IPS DF 19.7 (cell line): ENCODE results near the gene BID.

Experiments
- DNase-seq: peaks from one replicate; pipeline ENCODE4 v3.0.0-alpha.2; 2013; ENCODE audit warnings: low read depth, low spot score

Gene BID

DNA sequence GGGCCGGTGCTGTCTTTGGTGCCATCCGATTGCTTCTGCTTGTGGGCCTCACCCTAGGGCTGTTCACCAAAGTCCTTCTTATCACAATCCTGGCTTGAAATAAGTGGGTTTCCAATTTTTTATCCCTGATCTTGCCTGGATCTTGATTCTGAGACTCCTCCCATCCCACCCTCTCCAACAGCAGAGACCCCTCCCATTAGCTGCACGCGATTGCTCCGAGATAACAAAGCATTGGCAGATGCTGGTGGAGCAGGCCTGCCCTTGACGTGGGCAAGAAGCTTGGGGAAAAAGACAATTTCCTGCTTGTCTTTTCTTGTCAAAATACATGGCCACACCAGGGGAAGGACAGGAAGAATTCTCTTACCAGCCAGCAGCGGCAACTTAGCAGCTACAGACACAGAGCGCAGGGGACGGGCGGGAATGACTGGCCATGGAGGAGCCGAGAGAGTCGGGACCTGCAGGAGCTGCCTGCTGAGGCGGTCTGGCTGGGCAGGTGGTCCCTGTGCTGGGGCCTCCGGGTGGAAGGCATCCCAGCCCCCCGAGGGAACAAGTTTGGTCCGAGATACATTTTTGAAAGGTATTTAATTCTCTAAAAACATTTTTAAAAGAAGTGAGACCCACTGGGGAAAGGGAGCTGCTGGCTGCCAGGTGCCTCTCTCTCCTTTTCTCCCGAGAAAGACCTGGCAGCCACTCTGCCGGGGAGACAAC, 9.7 kb upstream of the BID start:
- DNase-seq = no peak

DNA sequence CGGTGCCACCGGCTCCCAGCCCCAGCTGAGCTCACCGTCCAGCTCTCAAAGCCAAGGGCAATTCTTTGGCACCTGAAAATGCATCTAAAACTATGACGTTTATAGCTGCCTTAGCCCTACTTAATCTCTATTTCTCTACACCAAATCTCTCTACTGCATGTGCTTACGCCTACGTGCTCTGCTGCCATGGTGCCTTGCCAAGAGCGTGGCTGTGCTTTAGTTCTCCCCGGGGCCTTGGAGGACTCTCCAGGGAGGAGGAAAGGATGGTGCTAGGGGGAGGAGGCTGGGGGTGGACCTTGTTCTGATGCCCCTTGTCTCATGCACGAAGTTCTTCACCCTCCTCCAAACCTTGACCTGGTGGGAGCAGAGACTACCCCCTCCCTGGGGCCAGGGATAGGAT, 9.0 kb upstream of the BID start:
- DNase-seq = no peak

DNA sequence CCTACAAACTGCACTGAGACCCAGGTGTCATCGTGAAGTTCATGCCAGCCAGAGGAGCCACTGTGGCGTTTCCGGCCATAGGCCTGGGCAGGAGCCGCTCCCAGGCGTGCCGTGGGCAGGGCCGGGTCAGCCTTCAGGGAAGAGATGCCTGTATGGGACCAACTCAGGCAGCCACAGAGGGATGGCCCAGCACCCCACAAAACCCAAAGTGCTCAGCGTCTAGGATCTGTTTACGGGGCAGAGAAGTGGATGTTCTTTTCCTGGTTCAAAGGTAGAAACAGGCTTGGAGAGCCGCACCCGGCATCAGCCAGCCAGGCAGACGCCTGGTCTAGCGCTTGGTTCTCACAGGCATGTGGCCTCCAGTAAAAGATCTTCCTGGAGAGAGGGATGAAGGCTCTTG, 8.4 kb upstream of the BID start:
- no peak for DNase-seq

DNA sequence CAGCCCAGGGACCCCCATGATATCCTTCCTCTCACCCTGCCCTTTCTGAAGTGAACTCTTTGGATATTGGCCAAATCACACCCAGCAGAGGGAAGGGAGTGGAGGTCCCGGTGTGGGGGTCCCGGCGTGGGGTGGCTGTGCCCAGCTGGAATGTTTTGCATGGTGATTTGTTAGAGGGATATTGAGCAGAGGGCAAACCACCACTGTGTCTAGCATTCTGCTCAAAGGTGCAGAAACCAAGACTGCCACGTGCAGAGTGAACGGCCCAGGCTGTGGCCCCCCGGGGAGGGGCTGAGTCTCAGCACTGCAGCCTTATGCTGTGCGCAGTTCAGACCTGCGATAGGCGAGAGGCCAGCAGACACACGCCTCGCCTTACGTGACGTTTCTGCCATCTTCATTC, 7.9 kb upstream of the BID start:
- no peak for DNase-seq

DNA sequence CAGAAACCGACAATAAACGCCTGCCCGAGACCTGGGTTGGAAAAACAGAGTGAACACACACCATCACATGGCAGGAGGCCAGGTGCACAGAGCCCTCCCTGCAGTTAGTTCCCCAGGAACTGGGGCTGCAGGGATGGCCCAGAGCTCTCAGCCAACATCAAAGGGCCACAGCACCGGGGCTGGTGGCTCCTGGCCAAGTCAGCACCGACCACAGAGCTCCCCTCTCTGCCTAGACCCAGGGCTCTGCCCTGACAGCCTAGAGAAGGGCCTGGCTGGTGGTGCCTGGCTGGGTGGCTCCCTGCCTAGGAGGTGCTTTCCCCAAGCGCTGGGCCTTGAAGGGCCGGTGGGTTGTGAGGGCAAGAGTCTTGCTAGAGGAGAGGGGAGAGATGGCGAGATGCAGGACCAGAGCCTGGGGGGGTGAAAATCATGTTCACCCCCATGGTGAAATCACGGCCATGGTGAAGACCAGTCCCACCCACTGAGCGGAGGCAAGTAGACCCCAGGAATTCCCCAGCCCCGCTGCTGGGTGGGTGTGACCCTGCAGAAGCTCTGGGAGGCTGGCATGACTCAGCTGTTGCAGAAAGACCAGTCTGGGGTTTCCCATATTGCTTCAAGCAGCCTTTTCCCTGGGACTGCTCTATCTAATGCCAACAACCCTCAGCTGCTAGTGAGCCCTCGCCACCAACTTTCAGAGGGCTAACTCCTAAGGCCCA, 7.2 kb upstream of the BID start:
- no peak for DNase-seq

DNA sequence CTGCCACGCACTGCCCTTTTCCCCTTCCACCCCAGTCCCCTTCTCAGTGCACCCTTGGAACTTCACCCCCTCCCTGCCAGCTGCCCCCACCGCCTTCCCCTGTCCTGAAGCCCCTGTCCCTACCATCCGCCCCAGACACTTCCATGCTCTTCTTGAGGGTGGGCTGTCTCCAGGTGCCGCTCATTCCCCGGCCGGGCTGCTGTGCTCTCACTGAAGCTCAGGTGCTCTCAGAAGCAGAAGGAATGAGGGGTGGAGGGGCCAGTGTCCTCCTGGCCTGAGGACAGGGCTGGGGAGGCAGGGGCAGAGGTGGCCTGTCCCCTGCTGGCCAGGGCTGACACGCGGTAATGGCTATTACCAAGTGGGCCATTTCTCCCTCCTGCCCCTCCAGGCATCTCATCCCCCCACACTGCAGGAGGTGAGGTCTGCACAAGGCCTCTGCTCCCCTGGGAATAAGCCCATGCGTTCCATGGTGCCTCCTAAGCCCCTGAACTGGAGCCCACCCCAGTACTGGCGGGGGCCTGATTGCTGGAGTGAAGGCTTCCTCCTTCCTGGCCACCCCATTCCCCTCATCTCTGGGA, 6.6 kb upstream of the BID start:
- no peak for DNase-seq

DNA sequence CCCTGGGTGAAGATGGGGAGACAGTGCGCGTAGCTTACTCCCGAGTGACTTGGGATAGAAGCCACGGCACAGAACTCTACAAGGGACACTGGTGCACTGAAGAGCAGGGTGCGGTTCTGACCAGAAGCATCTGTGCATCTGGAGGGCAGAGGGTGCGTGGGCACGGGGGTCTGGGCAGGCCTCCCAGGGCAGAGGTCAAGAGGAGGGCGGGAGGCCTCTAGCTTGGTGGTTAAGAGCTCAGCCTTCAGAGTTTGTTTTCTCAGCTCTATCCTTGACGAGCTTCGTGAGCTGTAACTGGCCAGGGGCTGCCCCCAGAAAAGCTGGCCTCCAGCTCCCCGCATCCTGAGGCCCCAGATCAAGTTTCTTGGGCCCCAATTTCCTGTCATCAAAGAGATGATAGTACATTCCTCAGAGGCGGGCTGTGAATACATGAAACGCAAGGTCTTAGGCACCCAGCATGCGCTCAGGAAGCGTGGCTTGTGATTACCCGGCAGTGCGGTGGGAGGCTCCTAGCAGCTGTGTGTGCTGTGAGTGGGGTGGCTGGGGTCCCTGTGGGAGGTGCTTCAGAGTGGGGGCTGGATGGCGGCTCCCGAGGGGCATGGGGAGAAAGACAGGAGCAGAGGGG, 6.0 kb upstream of the BID start:
- no peak for DNase-seq

DNA sequence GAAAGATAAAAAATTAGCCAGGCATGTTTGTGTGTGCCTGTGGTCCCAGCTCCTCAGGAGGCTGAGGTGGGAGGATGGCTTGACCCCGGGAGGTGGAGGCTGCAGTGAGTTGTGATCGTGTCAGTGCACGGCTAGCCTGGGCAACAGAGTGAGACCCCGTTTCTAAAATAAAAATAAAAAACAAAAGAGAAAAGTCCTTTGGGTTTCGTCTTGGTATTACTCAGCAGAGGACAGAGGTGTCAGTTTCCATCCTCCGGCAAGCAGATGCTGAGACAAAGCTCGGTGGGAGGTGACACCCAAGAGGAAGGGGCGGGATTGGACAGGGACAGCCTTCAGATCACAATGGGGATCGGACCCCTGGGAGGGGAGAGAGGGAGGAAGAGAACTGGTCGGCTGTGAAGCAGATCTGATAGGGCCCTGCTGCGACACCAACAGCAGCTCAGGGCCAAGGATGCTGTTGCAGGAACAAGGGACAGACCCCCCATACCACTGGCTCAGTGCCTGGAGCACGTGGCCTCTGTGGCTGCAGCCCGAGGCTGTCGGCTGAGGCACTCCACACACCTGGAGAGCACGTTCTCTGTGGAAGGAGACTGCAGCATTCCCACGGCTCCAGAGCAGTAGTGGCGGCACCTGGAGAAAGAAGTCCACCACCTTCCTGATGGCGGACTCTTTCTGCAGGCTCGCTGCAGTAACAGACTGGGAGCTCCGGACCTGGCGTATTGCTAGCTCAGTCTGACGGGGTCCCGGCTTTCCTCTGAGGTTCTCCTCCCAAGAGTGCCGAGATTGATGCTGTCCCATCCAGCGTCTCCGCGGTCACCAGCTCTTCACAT, 5.2 kb upstream of the BID start:
- DNase-seq = no peak

DNA sequence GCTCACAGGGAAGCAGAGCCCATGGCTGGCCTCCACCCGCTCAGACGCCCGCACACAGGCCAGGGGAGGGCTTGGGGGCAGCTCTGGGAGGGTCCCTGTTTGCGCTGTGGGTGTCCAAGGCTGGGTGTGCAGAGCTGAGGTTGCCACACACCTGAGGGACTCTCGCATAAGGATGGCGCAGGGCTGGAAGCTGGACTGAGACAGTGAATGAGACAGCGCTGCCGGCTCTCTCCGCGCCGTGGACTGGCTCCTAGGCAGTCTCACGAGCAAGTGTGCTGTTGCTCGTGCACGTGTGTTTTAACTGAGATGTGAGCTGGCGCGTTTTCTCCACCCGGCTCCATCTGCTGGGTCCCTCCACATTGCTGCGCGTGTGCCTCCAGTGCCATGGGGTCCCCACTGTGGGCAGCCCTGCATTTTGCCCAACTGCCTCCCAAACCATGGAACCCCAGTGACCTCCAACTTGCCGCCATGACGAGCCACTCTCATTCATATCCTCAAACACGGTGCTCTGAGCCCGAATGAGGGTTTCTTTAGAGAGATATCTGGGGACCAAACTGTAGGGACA, 4.2 kb upstream of the BID start:
- no peak for DNase-seq

DNA sequence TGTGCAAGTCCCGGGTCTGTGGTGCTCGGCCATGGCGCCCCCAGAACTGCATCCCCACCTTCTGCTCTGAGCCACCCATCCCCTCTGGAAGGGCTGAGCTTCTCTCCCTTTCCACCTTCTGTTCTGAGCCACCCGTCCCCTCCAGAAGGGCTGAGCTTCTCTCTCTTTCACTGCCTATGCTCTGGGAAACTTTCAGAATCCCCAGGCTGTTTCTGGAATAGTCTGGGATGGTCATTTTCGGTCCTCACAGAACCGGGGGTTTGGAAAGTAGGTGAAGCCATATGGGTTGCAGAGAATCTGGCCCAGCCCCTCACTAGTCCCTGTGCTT, 3.4 kb upstream of the BID start:
- DNase-seq = no peak

DNA sequence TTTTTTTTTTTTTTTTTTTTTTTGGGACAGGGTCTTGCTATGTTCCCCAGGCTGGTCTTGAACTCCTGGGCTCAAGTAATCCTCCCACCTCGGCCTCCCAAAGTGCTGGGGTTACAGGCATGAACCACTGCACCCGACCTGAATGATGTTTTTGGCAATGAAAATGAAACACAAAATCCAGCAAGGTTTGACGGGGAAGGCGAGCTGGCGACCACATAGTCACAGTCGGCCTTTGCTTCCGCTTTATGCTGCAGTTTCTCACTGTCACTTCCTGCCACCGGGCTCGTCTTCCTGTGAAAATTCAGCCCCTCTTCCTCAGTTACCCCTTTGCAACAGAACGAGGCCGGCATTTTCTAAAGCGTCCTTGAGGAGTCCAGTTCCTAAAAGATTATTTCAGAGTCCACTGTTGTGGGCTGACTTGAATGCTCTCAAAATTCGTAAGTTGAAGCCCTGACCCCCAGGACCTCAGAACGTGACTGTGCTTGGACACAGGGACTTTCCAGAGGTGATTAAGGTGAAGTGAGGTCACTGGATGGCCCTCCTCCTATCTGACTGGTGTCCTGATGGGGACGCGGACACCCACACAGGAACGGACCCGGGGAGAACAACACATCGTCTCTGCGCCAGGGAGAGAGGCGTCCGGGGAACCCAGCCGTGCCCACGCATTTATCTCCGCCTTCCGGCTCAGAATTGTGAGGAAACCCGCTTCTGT, 2.9 kb upstream of the BID start:
- DNase-seq = no peak

DNA sequence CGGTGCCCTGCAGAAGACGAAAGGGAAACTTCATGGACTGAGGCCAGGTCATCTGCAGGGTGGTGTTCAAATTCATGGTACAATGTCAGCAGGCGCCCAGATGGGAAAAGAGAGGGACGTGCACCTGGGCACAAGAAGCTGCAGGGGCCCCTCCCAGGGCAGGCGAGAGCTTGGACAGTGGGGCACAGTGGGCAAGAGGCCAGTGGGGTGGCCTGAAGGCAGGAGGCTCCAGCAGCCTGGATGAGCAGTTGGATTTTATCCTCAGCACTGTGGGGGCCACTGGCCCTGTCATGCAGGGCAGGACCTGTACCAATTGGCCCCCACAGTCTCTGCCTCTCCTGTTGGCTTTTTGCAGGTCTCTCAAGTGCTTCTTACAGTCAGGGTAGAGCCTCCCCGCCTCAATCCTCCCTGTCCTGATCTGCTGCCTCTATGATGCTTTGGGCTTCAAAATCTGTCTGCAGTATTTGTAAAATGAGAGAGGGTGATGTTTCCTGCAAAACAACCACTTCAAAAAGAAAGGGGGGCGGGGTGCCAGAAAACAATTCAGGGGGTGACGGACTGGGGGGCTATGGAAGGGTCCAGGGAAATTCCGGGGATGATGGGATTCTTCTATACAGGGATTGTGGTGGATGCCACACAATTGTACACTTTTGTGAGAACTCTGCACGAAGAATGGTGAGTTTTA, 1.7 kb upstream of the BID start:
- DNase-seq = no peak

DNA sequence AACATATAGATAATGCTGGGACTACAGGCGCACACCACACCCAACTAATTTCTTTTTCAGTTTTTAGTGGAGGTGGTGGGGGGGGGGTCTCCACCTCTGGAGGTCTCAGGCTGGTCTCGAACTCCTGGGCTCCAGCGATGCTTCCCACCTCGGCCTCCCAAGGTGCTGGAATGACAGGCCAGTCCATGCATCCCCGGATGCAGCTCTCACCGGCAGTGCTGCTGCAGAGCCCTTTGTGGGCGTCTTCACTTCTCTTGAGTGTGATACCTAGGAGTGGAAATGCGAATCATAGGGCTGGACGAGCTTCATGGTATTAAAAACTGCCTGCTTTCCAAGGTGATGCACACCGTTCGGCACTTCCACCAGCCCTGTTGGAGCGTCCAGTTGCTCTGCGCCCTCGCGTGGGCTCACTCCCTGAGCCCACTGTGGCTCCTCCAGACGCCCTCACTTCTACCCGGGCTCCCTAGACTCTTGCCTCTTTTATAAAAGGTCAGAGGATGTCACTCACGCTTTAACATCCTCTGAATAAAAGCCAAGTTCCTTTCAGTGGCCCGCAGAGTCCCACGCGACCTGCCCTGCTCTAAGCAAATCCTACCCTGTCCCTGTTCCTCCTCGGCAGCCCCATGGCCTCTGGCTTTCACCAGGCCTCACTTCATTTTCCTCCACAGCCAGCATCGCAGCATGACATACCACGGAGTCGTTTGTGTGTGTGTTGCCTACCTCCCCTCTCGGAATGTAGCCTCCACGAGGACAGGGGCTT, 837 bp upstream of the BID start:
- DNase-seq = no peak

DNA sequence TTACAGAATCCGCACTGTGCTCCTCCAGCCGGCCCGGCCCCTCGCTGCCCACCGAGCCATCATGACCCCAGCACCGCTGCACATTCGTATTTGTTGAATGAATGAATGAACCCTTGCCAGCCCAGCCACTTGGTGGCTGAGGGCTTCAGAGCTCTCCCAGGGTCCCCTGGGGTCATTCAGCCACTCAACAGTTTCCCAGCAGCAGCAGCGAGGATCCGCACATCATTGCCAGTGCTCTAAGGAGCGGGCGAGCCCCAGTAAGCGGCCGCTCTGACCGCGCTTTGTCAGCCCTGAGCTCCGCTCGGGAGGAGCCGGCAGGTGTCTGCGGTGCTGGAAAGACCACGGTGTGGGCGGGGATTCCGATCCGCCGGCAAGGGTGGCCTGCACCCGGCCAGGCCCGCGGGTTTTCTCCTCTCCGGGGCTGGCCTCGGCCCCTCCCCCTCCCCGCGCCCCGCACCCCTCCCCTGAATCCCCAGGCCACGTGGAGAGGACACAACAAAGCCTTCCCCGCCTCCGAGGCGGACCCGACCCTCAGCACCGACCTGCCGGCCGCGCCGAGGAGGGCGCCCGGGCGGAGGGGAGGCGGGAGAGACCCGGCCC, 563 bp downstream of the BID start:
- DNase-seq = no peak

DNA sequence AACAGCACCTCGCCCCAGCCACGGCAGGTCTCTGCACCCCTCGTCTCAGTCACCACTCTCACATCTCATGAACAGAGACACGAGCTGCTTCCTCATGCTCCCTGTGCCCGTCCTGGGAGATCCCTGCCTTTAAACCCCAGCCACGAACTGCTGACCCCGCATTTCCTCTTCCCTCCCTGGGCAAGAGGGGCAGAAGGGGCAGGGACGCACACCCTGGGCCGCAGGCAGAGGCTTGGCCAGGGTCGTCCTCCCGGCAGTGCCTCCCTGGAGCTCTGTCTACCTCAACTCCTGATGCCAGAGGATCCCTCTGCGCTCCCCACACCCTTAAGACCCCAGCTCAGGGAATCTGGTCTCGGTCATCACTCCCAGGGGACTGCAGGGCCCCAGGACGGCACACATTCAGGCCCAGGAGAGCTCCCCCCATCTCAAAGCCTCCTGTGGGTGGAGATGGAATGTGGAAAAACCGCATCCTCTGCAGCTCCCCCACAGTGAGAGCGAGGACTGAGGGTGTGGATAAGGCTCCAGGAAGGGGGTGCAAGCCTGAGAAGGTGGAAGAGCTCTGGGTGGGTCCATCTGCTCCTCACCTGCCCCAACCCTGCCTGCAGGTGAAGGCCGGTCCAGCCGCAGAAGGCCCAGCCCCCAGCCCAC, 1.2 kb downstream of the BID start:
- DNase-seq = no peak

DNA sequence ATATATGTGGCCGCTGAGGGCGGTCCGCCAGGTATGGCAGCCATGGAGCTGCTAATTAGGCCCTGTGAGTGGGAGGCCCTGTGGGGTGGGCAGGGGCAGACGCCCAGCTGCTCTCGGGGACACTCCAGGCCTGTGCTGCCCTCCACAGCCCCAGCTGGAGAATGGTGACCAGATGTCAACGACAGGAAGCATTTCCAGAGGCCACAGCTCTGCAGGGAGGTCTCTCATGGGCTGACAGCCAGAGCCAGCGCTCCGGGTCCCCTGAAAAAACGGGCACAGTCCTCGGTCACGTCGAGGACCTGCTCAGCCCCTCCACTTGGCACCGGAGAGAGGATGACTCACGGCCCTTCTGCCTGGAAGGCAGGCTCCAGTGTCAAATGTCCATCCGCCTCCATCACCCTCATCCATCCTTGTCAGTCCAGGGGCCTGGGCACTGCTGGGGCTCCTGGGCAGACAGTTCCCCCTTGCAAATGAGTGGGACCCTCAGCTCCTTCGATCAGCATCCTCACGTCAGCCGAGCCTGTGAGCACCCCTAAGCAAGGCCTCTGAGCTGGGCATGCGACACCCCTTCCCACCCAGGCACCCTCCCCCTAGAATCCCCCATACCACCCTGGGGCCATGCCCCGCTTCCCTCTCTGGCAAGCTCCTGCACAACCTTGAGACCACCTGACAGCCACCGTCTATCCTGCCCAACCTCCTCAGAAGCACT, 1.9 kb downstream of the BID start:
- DNase-seq = no peak

DNA sequence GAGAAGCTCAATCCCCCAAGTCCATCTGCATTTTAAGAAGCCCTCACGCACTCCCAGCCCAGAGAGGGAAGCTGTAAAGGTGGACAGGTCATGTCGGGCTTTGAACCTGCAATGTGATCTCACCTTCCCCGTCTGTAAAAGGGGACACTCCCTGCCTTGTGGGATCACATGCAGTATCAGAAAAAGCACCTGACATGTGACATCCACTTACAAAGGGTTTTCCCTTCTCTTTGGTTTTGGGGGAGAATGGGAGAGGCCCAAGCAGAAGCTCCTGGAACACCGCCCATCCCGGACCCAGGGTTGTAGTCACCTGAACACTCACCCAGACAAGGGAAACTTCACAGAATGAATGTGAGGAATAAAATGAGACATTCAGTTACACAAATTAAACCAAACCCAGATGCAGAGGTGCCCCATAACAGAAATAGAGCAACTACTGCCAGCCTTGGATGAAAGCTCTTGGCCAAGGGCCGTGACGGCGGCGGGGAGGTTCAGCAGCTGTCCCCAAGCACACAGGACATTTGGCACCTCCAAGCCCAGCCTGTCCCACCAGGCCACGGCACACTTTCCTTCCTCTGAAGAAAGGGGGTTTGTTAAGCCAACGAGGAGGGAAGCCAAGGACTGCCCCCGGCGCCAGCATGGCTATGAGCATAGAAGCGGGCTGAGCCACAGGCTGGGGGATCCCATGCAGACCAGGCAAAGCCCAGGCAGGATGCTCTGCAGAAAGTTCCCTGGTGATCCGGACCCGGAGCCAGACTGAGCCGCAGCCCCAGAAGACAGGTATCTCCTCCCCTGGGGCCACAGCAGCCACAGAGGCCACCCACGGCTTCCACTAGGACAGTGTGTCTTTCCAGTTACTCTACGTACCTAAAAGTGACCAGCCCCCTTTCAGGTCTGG, 3.8 kb downstream of the BID start:
- DNase-seq = no peak
